IMR-90 (cell line): Measurements from ENCODE around the gene CNPPD1. TPM values are rescaled to one million over a fixed set of nuclear protein-coding genes. Genes with fewer than 3 reads are reported as not detected.

ENCODE experiments used
- ATAC-seq: fragments of 200-7000 bp; cut with Tn5 transposase; 2 replicates; pipeline ENCODE4 v1.9.1; 2020; ENCODE audit warnings: low read depth, mild to moderate bottlenecking, moderate library complexity
- BruUV-seq: library from RNA; stranded (reverse); fragments of 400-500 nt; replicated peaks from 2 replicates; lab custom pipeline; 2021; lab: Mats Ljungman, UMichigan
- CTCF ChIA-PET: fragments of 300-600 bp; formaldehyde crosslinking; extraction: SDS; loops from one replicate; lab custom pipeline; 2021; ENCODE audit warnings: antibody characterized with exemption; lab: Yijun Ruan, JAX
- POLR2A ChIA-PET: fragments of 300-600 bp; sonication (Branson Sonifier 250); formaldehyde crosslinking; loops from one replicate; lab custom pipeline; 2022; ENCODE audit warnings: antibody characterized with exemption; ENCODE audit not compliant: unreplicated experiment; lab: Charles Lee
- DNase-seq: peaks from one replicate; pipeline ENCODE4 v3.0.0; 2013
- H2AFZ ChIP-seq: replicated peaks from 2 replicates; pipeline ENCODE3; 2013; ENCODE audit warnings: low read length, mild to moderate bottlenecking; ENCODE audit not compliant: poor library complexity
- H2AK5ac ChIP-seq: 2 replicates; pipeline ENCODE4 v1.6.1; 2013; ENCODE audit warnings: low read depth, low read length, inconsistent platforms
- H2AK9ac ChIP-seq: replicated peaks from 2 replicates; pipeline ENCODE3; 2013; ENCODE audit warnings: mild to moderate bottlenecking, low read depth, low read length, moderate library complexity; ENCODE audit not compliant: poor library complexity
- H2BK120ac ChIP-seq: 2 replicates; pipeline ENCODE4 v1.6.1; 2013; ENCODE audit warnings: low read depth, low read length, inconsistent platforms
- H2BK15ac ChIP-seq: 3 replicates; pipeline ENCODE4 v1.6.1; 2013; ENCODE audit warnings: low read depth, low read length, inconsistent platforms
- H2BK20ac ChIP-seq: 2 replicates; pipeline ENCODE4 v1.6.1; 2013; ENCODE audit warnings: low read depth, mild to moderate bottlenecking, inconsistent platforms, low read length, moderate library complexity
- H2BK5ac ChIP-seq: 2 replicates; pipeline ENCODE4 v1.6.1; 2013; ENCODE audit warnings: mild to moderate bottlenecking, low read depth, low read length, inconsistent platforms; ENCODE audit not compliant: poor library complexity, severe bottlenecking
- H3K14ac ChIP-seq: replicated peaks from 2 replicates; pipeline ENCODE4 v1.6.1; 2013; ENCODE audit warnings: low read depth, low read length, inconsistent platforms
- H3K18ac ChIP-seq: 2 replicates; pipeline ENCODE4 v1.6.1; 2013; ENCODE audit warnings: low read depth, low read length, control low read depth
- H3K23ac ChIP-seq: 2 replicates; pipeline ENCODE4 v1.6.1; 2013; ENCODE audit warnings: low read depth, low read length, inconsistent platforms
- H3K27ac ChIP-seq: 2 replicates; pipeline ENCODE4 v1.5.1; 2013; ENCODE audit warnings: mild to moderate bottlenecking, control low read depth, low read length; ENCODE audit not compliant: insufficient read depth
- H3K27me3 ChIP-seq: 2 replicates; pipeline ENCODE4 v1.6.1; 2013; ENCODE audit warnings: low read length; ENCODE audit not compliant: control insufficient read depth, insufficient read depth
- H3K36me3 ChIP-seq: 2 replicates; pipeline ENCODE4 v1.6.1; 2013; ENCODE audit warnings: low read length, mixed read lengths; ENCODE audit not compliant: control insufficient read depth, insufficient read depth
- H3K4ac ChIP-seq: 2 replicates; pipeline ENCODE4 v1.6.1; 2013; ENCODE audit warnings: low read depth, low read length, inconsistent platforms
- H3K4me1 ChIP-seq: 2 replicates; pipeline ENCODE4 v1.6.1; 2013; ENCODE audit warnings: low read length, mixed read lengths; ENCODE audit not compliant: control insufficient read depth, insufficient read depth
- H3K4me2 ChIP-seq: 2 replicates; pipeline ENCODE4 v1.6.1; 2013; ENCODE audit warnings: low read depth, mild to moderate bottlenecking, control low read depth, low read length, moderate library complexity
- H3K4me3 ChIP-seq: 2 replicates; pipeline ENCODE4 v1.5.1; 2013; ENCODE audit warnings: low read depth, mild to moderate bottlenecking, control low read depth, low read length, moderate library complexity; ENCODE audit not compliant: insufficient read depth
- H3K56ac ChIP-seq: 2 replicates; pipeline ENCODE4 v1.6.1; 2013; ENCODE audit warnings: low read length, inconsistent platforms; ENCODE audit not compliant: insufficient read depth; ENCODE audit errors: extremely low read depth
- H3K79me1 ChIP-seq, 2 experiments: 2 replicates each; pipeline ENCODE4 v1.6.1; 2013; ENCODE audit warnings: low read length in 2 of 2, inconsistent platforms in 1 of 2, low read depth in 1 of 2
- H3K9ac ChIP-seq: 2 replicates; pipeline ENCODE4 v1.6.1; 2013; ENCODE audit warnings: low read depth, low read length, control low read depth
- H3K9me1 ChIP-seq: 2 replicates; pipeline ENCODE4 v1.6.1; 2013; ENCODE audit warnings: low read length, inconsistent platforms; ENCODE audit not compliant: insufficient read depth
- H3K9me3 ChIP-seq: 2 replicates; pipeline ENCODE4 v1.6.1; 2013; ENCODE audit warnings: low read length; ENCODE audit not compliant: control insufficient read depth, insufficient read depth
- H4K20me1 ChIP-seq: 2 replicates; pipeline ENCODE4 v1.6.1; 2013; ENCODE audit warnings: low read length, inconsistent platforms; ENCODE audit not compliant: insufficient read depth
- H4K5ac ChIP-seq: 2 replicates; pipeline ENCODE4 v1.6.1; 2013; ENCODE audit warnings: mild to moderate bottlenecking, low read depth, low read length, control low read depth
- H4K8ac ChIP-seq, 2 experiments: 2 replicates each; pipeline ENCODE4 v1.6.1; 2013; ENCODE audit warnings: low read depth in 2 of 2, low read length in 2 of 2, control low read depth in 1 of 2, inconsistent platforms in 1 of 2
- H4K91ac ChIP-seq: 2 replicates; pipeline ENCODE4 v1.6.1; 2013; ENCODE audit warnings: low read depth, low read length, inconsistent platforms; ENCODE audit not compliant: insufficient read depth
- MAFK ChIP-seq: IDR thresholded peaks from 2 replicates; pipeline ENCODE4 v1.6.1; 2012; ENCODE audit warnings: low read depth, low read length, improper control_type of control experiment
- SMC3 ChIP-seq: fragments of 150-350 bp; IDR thresholded peaks from 2 replicates; pipeline ENCODE4 v1.6.1; 2016; ENCODE audit warnings: low read depth, mild to moderate bottlenecking, antibody characterized with exemption, low read length, moderate library complexity
- USF2 ChIP-seq: fragments of 150-350 bp; IDR thresholded peaks from 2 replicates; pipeline ENCODE4 v1.6.1; 2017; ENCODE audit warnings: mild to moderate bottlenecking, antibody characterized with exemption, low read length, low read depth
- WGBS, 2 experiments: methylation state at CpG; one replicate each; pipeline versions ENCODE4 v1.1.5 to v1.1.7; 2013; ENCODE audit warnings: missing lambda C conversion rate in 2 of 2; ENCODE audit not compliant: insufficient read length in 1 of 2; ENCODE audit errors: extremely low coverage in 2 of 2; 5-methylcytosine and 5-hydroxymethylcytosine counted together
- dilution Hi-C: fragments of 300-500 bp; cut with HindIII; formaldehyde crosslinking; loops from one replicate; pipeline ENCODE4 v1.14.3; 2018; ENCODE audit warnings: low sequenced_read_pairs; ENCODE audit not compliant: unreplicated experiment
- in situ Hi-C: fragments of 300-500 bp; cut with MboI; formaldehyde crosslinking; loops from 3 replicates; pipeline ENCODE4 v1.14.3; 2019; ENCODE audit warnings: low sequenced_read_pairs, inconsistent platforms, mixed read lengths
- intact Hi-C: fragments of 100-400 bp; cut with micrococcal nuclease; formaldehyde crosslinking; loops from 2 replicates; pipeline ENCODE4 v1.10.0; 2022
- polyA plus RNA-seq, 3 experiments: library from polyadenylated mRNA; depleted of rRNA; stranded (reverse); fragments of >200 nt; gene quantifications; 2 replicates each; pipeline ENCODE4 v1.2.3, GENCODE V29; 2012; ENCODE audit warnings: low replicate concordance in 1 of 3
- total RNA-seq: library from RNA; depleted of rRNA; stranded (reverse); fragments of >200 nt; gene quantifications from 2 replicates; pipeline ENCODE4 v1.2.3, GENCODE V29; 2012

Gene CNPPD1
- total and polyA plus RNA-seq, 2 of the 4 experiments (the other 2 are of a cell fraction): 11.1 to 29.2 TPM

DNA sequence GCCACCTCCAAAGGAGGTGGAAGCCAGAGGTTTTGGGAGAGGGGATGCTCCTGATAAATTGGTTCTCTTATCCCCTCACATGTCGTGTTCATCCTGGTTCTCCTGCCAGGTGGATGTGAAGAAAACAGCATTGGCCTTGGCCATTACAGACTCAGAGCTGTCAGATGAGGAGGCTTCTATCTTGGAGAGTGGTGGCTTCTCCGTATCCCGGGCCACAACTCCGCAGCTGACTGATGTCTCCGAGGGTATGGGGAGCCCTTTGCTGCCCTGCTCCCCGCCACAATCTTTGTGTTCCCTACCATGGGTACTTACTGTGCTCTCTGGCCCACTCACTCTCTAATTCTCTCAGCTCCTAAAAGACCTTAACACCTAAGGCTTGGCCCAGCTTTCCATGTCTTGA is 4.8 kb upstream of the CNPPD1 start:
- Histone ChIP-seq H3K9me3 (no peaks in the 10 kb centered on the region), H4K20me1 (peaks cover 14% of the 10 kb centered on the region; the same call in 1 of the 2 replicates), H3K9me1 (0 out of 2 replicates have a peak, but pooled peaks cover 2% of the 10 kb centered on the region), H2AK5ac (no peak overlapping the region), H2BK5ac (no peak overlapping the region), H3K4me3 (no peak overlapping the region), H2BK120ac (no peak overlapping the region), H4K8ac (no peak overlapping the region), H2AK9ac (no peak overlapping the region), H4K91ac (no peak overlapping the region), H3K27me3 (no peaks in the 10 kb centered on the region), H3K36me3 (peaks cover 43% of the 10 kb centered on the region), H3K23ac (no peak overlapping the region), H2BK15ac (no peak overlapping the region), H3K4me2 (no peak overlapping the region), H3K9ac (no peak overlapping the region), H3K18ac (no peak overlapping the region), H4K5ac (no peak overlapping the region), H2AFZ (no peak overlapping the region), H3K14ac (no peak overlapping the region), H3K4ac (no peak overlapping the region), H3K27ac (no peak overlapping the region), H3K4me1 (0 out of 2 replicates have a peak, but pooled peaks cover 3% of the 10 kb centered on the region), H3K79me1 (peaks cover 28 to 34% of the 10 kb centered on the region in 2 experiments), H3K56ac (no peak overlapping the region), H2BK20ac (no peak overlapping the region)
- no TSS peak for BruUV-seq
- in situ Hi-C loops: no loop called here
- dilution Hi-C loops: no loop called here
- ChIA-PET POLR2A (no interaction called here), CTCF (no interaction called here)
- DNase-seq (no peak), ATAC-seq (no peak)
- intact Hi-C loops: no loop called here
- 90% methylated on average over 3 of the region's 6 CpGs; no CpG with 5 or more reads in 1 of the 2 experiments for WGBS, 2 experiments
- no peak for TF ChIP-seq USF2
- no peak for TF ChIP-seq SMC3
- no peak for TF ChIP-seq MAFK
